OCI-LY7 (cell line): ENCODE measurements around the gene BACH2. TPM values are rescaled to one million over a fixed set of nuclear protein-coding genes. Genes with fewer than 3 reads are reported as not detected.

Experiments used
- Bru-seq: library from RNA; stranded (reverse); fragments of 400-500 nt; gene quantifications from one replicate; lab custom pipeline; 2021; lab: Mats Ljungman, UMichigan
- BruChase-seq, 2 experiments: library from RNA; stranded (reverse); fragments of 400-500 nt; gene quantifications; one replicate each; lab custom pipeline; 2021; lab: Mats Ljungman, UMichigan
- BruUV-seq: library from RNA; stranded (reverse); fragments of 400-500 nt; replicated peaks from 2 replicates; lab custom pipeline; 2021; lab: Mats Ljungman, UMichigan
- CTCF ChIA-PET: fragments of 300-600 bp; sonication (Branson Sonifier 250); formaldehyde crosslinking; loops from one replicate; lab custom pipeline; 2022; ENCODE audit warnings: antibody characterized with exemption; ENCODE audit not compliant: unreplicated experiment; lab: Charles Lee
- POLR2A ChIA-PET: fragments of 300-600 bp; sonication (Branson Sonifier 250); formaldehyde crosslinking; loops from one replicate; lab custom pipeline; 2022; ENCODE audit warnings: antibody characterized with exemption; lab: Charles Lee
- DNase-seq: peaks from one replicate; pipeline ENCODE4 v3.0.0-alpha.2; 2015; ENCODE audit warnings: low spot score
- H2AFZ ChIP-seq: fragments of 200-600 bp; sonication (generic), shearing (Covaris generic); 2 replicates; pipeline ENCODE4 v1.6.1; 2014; ENCODE audit warnings: mild to moderate bottlenecking, antibody characterized with exemption, low read length, moderate library complexity
- H3K27ac ChIP-seq: fragments of 200-600 bp; sonication (generic); 2 replicates; pipeline ENCODE4 v1.5.1; 2014; ENCODE audit warnings: mixed run types, low read depth, mild to moderate bottlenecking, moderate library complexity, low read length, inconsistent platforms; ENCODE audit not compliant: poor library complexity, severe bottlenecking
- H3K36me3 ChIP-seq: fragments of 200-600 bp; sonication (generic); 2 replicates; pipeline ENCODE4 v1.6.1; 2014; ENCODE audit warnings: mild to moderate bottlenecking, antibody characterized with exemption, low read length, moderate library complexity, mixed read lengths; ENCODE audit not compliant: insufficient read depth
- H3K4me1 ChIP-seq: fragments of 200-600 bp; sonication (generic); 2 replicates; pipeline ENCODE4 v1.5.1; 2014; ENCODE audit warnings: mild to moderate bottlenecking, low read length; ENCODE audit not compliant: insufficient read depth, poor library complexity, severe bottlenecking
- H3K4me2 ChIP-seq: fragments of 200-600 bp; sonication (generic); 2 replicates; pipeline ENCODE4 v1.6.1; 2014; ENCODE audit warnings: mild to moderate bottlenecking, low read length
- H3K4me3 ChIP-seq: fragments of 200-600 bp; sonication (generic); 2 replicates; pipeline ENCODE4 v1.5.1; 2014; ENCODE audit warnings: mild to moderate bottlenecking, low read depth, low read length; ENCODE audit not compliant: poor library complexity, severe bottlenecking
- H3K79me2 ChIP-seq: fragments of 200-600 bp; sonication (generic); 2 replicates; pipeline ENCODE4 v1.6.1; 2016; ENCODE audit warnings: low read depth, mild to moderate bottlenecking, low read length, moderate library complexity, mixed read lengths; ENCODE audit not compliant: insufficient read depth
- H3K9me2 ChIP-seq: fragments of 200-600 bp; sonication (generic); 2 replicates; pipeline ENCODE4 v1.6.1; 2016; ENCODE audit warnings: mild to moderate bottlenecking, low read length, mixed read lengths; ENCODE audit not compliant: insufficient read depth
- H3K9me3 ChIP-seq: fragments of 200-600 bp; sonication (generic); 2 replicates; pipeline ENCODE4 v1.6.1; 2014; ENCODE audit warnings: mild to moderate bottlenecking, mixed run types, low read length, mixed read lengths
- H4K20me1 ChIP-seq: fragments of 200-600 bp; sonication (generic); 2 replicates; pipeline ENCODE4 v1.6.1; 2014; ENCODE audit warnings: mild to moderate bottlenecking, antibody characterized with exemption, low read length, moderate library complexity, mixed read lengths; ENCODE audit not compliant: insufficient read depth
- CTCF ChIP-seq: fragments of 200-600 bp; sonication (generic); conservative IDR thresholded peaks from 2 replicates; pipeline ENCODE4 v1.5.1; 2014; ENCODE audit warnings: mild to moderate bottlenecking, antibody characterized with exemption, low read length, moderate library complexity, mixed read lengths
- EZH2phosphoT487 ChIP-seq: fragments of 200-600 bp; sonication (generic); IDR thresholded peaks from 2 replicates; pipeline ENCODE4 v1.6.1; 2018; ENCODE audit warnings: low read depth, borderline replicate concordance, mild to moderate bottlenecking, mixed run types, antibody characterized with exemption, low read length, moderate library complexity, mixed read lengths
- intact Hi-C: fragments of 100-400 bp; cut with micrococcal nuclease; formaldehyde crosslinking; loops from one replicate; pipeline ENCODE4 v1.10.0; 2022; ENCODE audit not compliant: unreplicated experiment
- long read RNA-seq: library from polyadenylated mRNA; stranded (forward); transcript quantifications from one replicate; pipeline ENCODE4 v2.0.0, GENCODE V29; 2022
- total RNA-seq, 2 experiments: library from RNA; depleted of rRNA in 1 of 2; stranded (reverse); fragments of >200 nt in 1 of 2; shearing (Covaris generic) in 1 of 2; gene quantifications; 2 replicates each; pipeline ENCODE4 v1.2.3, GENCODE V29; 2014 to 2022

BACH2 gene
- 92.0 and 95.7 TPM in 2 replicates for total RNA-seq (2014; rRNA removed; shearing (Covaris generic))
- total RNA-seq (2022), result 163 and 265 TPM in 2 replicates
- percentile 98 among the genes with signal in this experiment for Bru-seq, nascent RNA
- BruChase-seq, experiment 1, labeled RNA remaining after a 6-hour chase, result percentile 92 among the genes with signal in this experiment
- percentile 92 among the genes with signal in this experiment for BruChase-seq, experiment 2, labeled RNA remaining after a 2-hour chase
- long read RNA-seq, full-length matches to known transcripts, result 10 of 133 reads
- long read RNA-seq, partial matches to known transcripts, result 15 of 133 reads
- long read RNA-seq, other reads (novel, unspliced or antisense), result 108 of 133 reads

GRCh38 chr6:90296341-90297114, at the start of gene BACH2:
BACH2 (minus strand) TSS chr6:90296843; CDS start chr6:90008844, 287,999 bp downstream.
- POLR2A ChIA-PET, result interaction anchor here (0.6 to 7.0 kb wide), 13 partner anchors 18 to 467 kb away, joined by 3 to 71 read pairs (median 8); partner anchors contain the start of gene CASP8AP2

GRCh38 chr6:90343576-90343975, 46.9 kb upstream of the BACH2 start:
- H3K79me2 ChIP-seq, result no peaks in the 10 kb centered on the region
- no TSS peak for BruUV-seq
- H3K27ac ChIP-seq, result no peak overlapping the region
- no peak overlapping the region for H3K4me2 ChIP-seq
- POLR2A ChIA-PET, result interaction anchor here (0.6 to 2.3 kb wide), 11 partner anchors 8 to 517 kb away, joined by 3 to 12 read pairs (median 4); no protein-coding TSS in a partner anchor
- no peaks in the 10 kb centered on the region for H4K20me1 ChIP-seq
- no peaks in the 10 kb centered on the region; the same call in 1 of the 2 replicates for H3K36me3 ChIP-seq
- H3K9me3 ChIP-seq, result peaks cover 10% of the 10 kb centered on the region; the same call in 1 of the 2 replicates
- no peaks in the 10 kb centered on the region for H3K9me2 ChIP-seq
- DNase-seq, result no peak
- TF ChIP-seq CTCF (no peak), EZH2phosphoT487 (no peak)
- H2AFZ ChIP-seq, result no peak overlapping the region
- CTCF ChIA-PET, result interaction anchor here (1.5 kb wide), 1 partner anchor 39 kb away, joined by 3 read pairs; no protein-coding TSS in a partner anchor
- intact Hi-C loops, result no loop called here
- H3K4me3 ChIP-seq, result no peak overlapping the region
- H3K4me1 ChIP-seq, result no peaks in the 10 kb centered on the region

More at GRCh38 chr6:90296341-90297114, at the start of gene BACH2:
- BruUV-seq, result no TSS peak
- H2AFZ ChIP-seq, result peak within 1 kb of the TSS; percentile 55; the same call in 1 of the 2 replicates
- peaks cover 43% of the 10 kb centered on the region for H3K36me3 ChIP-seq
- peak within 1 kb of the TSS; percentile 92 for H3K4me3 ChIP-seq
- peaks cover 45% of the 10 kb centered on the region for H3K79me2 ChIP-seq
- intact Hi-C loops, result loop anchor here (1.0 to 10.0 kb wide), 6 partner anchors 18 to 944 kb away; partner anchors contain the start of genes CASP8AP2, LYRM2, MAP3K7 and UBE2J1
- CTCF ChIA-PET, result interaction anchor here (0.6 to 0.7 kb wide), 6 partner anchors 23 to 171 kb away, joined by 3 to 17 read pairs (median 5); no protein-coding TSS in a partner anchor
- DNase-seq, result peak; percentile 98
- no peaks in the 10 kb centered on the region for H3K9me3 ChIP-seq
- H3K4me2 ChIP-seq, result peak within 1 kb of the TSS; percentile 97
- H4K20me1 ChIP-seq, result no peaks in the 10 kb centered on the region
- peaks cover 64% of the 10 kb centered on the region for H3K4me1 ChIP-seq
- peak within 1 kb of the TSS; percentile 82 for H3K27ac ChIP-seq
- TF ChIP-seq CTCF, result no peak
- no peak for TF ChIP-seq EZH2phosphoT487
- no peaks in the 10 kb centered on the region for H3K9me2 ChIP-seq
